Glutamatergic neuron (in vitro differentiated cells): Measurements from ENCODE around the gene AGPAT1. TPM values are rescaled to one million over a fixed set of nuclear protein-coding genes. Genes with fewer than 3 reads are reported as not detected.

Experiments used
- DNase-seq: peaks from one replicate; pipeline ENCODE4 v3.0.0; 2022
- H3K27ac Mint-ChIP-seq: one replicate; pipeline ENCODE4 v1.8.0; 2020; ENCODE audit warnings: mild to moderate bottlenecking, mixed read lengths, inconsistent platforms; ENCODE audit not compliant: unreplicated experiment
- H3K27me3 Mint-ChIP-seq: one replicate; pipeline ENCODE4 v1.8.0; 2020; ENCODE audit warnings: mild to moderate bottlenecking, moderate library complexity, mixed read lengths, inconsistent platforms; ENCODE audit not compliant: unreplicated experiment
- H3K36me3 Mint-ChIP-seq: one replicate; pipeline ENCODE4 v1.8.0; 2020; ENCODE audit warnings: mild to moderate bottlenecking, mixed read lengths, inconsistent platforms; ENCODE audit not compliant: unreplicated experiment
- H3K4me1 Mint-ChIP-seq: one replicate; pipeline ENCODE4 v1.8.0; 2020; ENCODE audit warnings: mild to moderate bottlenecking, low read depth, mixed read lengths, inconsistent platforms; ENCODE audit not compliant: unreplicated experiment
- H3K4me3 Mint-ChIP-seq: one replicate; pipeline ENCODE4 v1.8.0; 2020; ENCODE audit warnings: mild to moderate bottlenecking, mixed read lengths, inconsistent platforms; ENCODE audit not compliant: unreplicated experiment
- H3K9me3 Mint-ChIP-seq: one replicate; pipeline ENCODE4 v1.8.0; 2020; ENCODE audit warnings: mild to moderate bottlenecking, moderate library complexity, mixed read lengths, inconsistent platforms; ENCODE audit not compliant: unreplicated experiment
- CTCF ChIP-seq: fragments of 200-600 bp; sonication (generic); IDR thresholded peaks from one replicate; pipeline ENCODE4 v1.5.0; 2021; ENCODE audit not compliant: partially characterized antibody, unreplicated experiment
- total RNA-seq: library from RNA; stranded (reverse); fragmentation: NEBNext Ultra II Directional; extraction: Animal tissue kit (Norgen Biotek cat#: 25700); gene quantifications from one replicate; pipeline ENCODE4 v1.2.1, GENCODE V29; 2021; ENCODE audit not compliant: unreplicated experiment

Gene AGPAT1
- total RNA-seq, 1 donor from 2014 or later, result 136 TPM

GRCh38 chr6:32139590-32139989, 36.3 kb downstream of the AGPAT1 start:
- Mint-ChIP-seq H3K4me1 (no peaks in the 10 kb centered on the region), H3K4me3 (no peak overlapping the region), H3K27me3 (peaks cover 14% of the 10 kb centered on the region), H3K36me3 (no peaks in the 10 kb centered on the region), H3K27ac (no peak overlapping the region), H3K9me3 (no peaks in the 10 kb centered on the region)
- DNase-seq, result no peak
- no peak for TF ChIP-seq CTCF

DNA sequence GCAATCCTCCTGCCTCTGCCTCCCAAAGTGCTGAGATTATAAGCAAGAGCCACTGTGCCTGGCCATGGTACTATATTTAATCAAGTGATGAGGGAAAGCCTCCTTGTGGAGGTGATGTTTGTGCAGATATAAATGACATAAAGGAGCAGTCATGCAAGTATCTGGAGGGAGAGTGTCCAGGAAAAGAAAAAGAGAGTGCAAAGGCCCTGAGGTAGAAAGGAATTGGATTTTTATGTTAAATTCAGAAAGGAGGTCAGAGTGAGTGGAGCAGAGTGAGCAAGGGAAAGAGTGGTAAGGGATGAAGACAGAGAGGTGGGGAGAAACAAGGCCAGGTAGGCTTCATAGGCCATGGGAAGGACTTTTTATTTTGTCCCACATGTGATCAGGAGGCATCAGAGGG, 38.4 kb downstream of the AGPAT1 start:
- Mint-ChIP-seq H3K9me3 (no peaks in the 10 kb centered on the region), H3K4me1 (no peaks in the 10 kb centered on the region), H3K27ac (no peak overlapping the region), H3K36me3 (no peaks in the 10 kb centered on the region), H3K27me3 (peaks cover 14% of the 10 kb centered on the region), H3K4me3 (no peak overlapping the region)
- no peak for TF ChIP-seq CTCF
- no peak for DNase-seq

GRCh38 chr6:32133786-32134185, 42.1 kb downstream of the AGPAT1 start:
- Mint-ChIP-seq H3K9me3 (no peaks in the 10 kb centered on the region), H3K36me3 (no peaks in the 10 kb centered on the region), H3K4me1 (peaks cover 4% of the 10 kb centered on the region), H3K4me3 (no peak overlapping the region), H3K27me3 (peaks cover 3% of the 10 kb centered on the region), H3K27ac (no peak overlapping the region)
- TF ChIP-seq CTCF, result no peak
- no peak for DNase-seq

GRCh38 chr6:32132110-32132509, 43.8 kb downstream of the AGPAT1 start:
- no peak for TF ChIP-seq CTCF
- Mint-ChIP-seq H3K4me1 (peaks cover 11% of the 10 kb centered on the region), H3K36me3 (no peaks in the 10 kb centered on the region), H3K4me3 (no peak overlapping the region), H3K9me3 (peaks cover 8% of the 10 kb centered on the region), H3K27me3 (peaks cover 7% of the 10 kb centered on the region), H3K27ac (no peak overlapping the region)
- no peak for DNase-seq

- Mint-ChIP-seq H3K36me3 (no peaks in the 10 kb centered on the region), H3K4me1 (peaks cover 15% of the 10 kb centered on the region), H3K27me3 (peaks cover 12% of the 10 kb centered on the region), H3K4me3 (peak overlapping the region; percentile 59), H3K27ac (peak overlapping the region; percentile 66), H3K9me3 (peaks cover 10% of the 10 kb centered on the region)
- TF ChIP-seq CTCF, result no peak
- no peak for DNase-seq
Observed at GRCh38 chr6:32131439-32131948, 44.4 kb downstream of the AGPAT1 start.
